Astrocyte (in vitro differentiated cells and primary cell): Measurements from ENCODE around the gene AP1B1. TPM values are rescaled to one million over a fixed set of nuclear protein-coding genes. Genes with fewer than 3 reads are reported as not detected.

Experiments used
- DNase-seq: peaks from one replicate; pipeline ENCODE4 v3.0.0-alpha.2; 2010; ENCODE audit warnings: low read depth
- FAIRE-seq: peaks from 2 replicates; lab custom pipeline; 2011; peaks lifted over from hg19 to GRCh38; lab: Jason Lieb, UNC
- H2AFZ ChIP-seq: 2 replicates; pipeline ENCODE4 v1.6.0; 2012; ENCODE audit warnings: low read depth, low read length, inconsistent platforms
- H3K27ac ChIP-seq: 2 replicates; pipeline ENCODE4 v1.5.1; 2011; ENCODE audit warnings: low read depth, low read length, inconsistent platforms
- H3K27me3 ChIP-seq: 2 replicates; pipeline ENCODE4 v1.6.0; 2011; ENCODE audit warnings: low read length, inconsistent platforms; ENCODE audit not compliant: insufficient read depth
- H3K36me3 ChIP-seq: 2 replicates; pipeline ENCODE4 v1.5.1; 2011; ENCODE audit warnings: low read length, inconsistent platforms; ENCODE audit not compliant: insufficient read depth
- H3K4me1 ChIP-seq: 2 replicates; pipeline ENCODE4 v1.5.1; 2011; ENCODE audit warnings: low read length, inconsistent platforms; ENCODE audit not compliant: insufficient read depth
- H3K4me2 ChIP-seq: 2 replicates; pipeline ENCODE4 v1.6.0; 2012; ENCODE audit warnings: low read length, inconsistent platforms
- H3K4me3 ChIP-seq: 2 replicates; pipeline ENCODE4 v1.5.1; 2011; ENCODE audit warnings: low read depth, mild to moderate bottlenecking, low read length, inconsistent platforms; ENCODE audit not compliant: insufficient read depth
- H3K79me2 ChIP-seq: 2 replicates; pipeline ENCODE4 v1.6.0; 2012; ENCODE audit warnings: mild to moderate bottlenecking, low read length, inconsistent platforms; ENCODE audit not compliant: insufficient read depth
- H3K9ac ChIP-seq: 2 replicates; pipeline ENCODE4 v1.6.0; 2012; ENCODE audit warnings: mild to moderate bottlenecking, low read length, inconsistent platforms
- H3K9me3 ChIP-seq: 2 replicates; pipeline ENCODE4 v1.5.1; 2012; ENCODE audit warnings: low read depth, mild to moderate bottlenecking, low read length, inconsistent platforms; ENCODE audit not compliant: insufficient read depth
- H4K20me1 ChIP-seq: 2 replicates; pipeline ENCODE4 v1.6.0; 2012; ENCODE audit warnings: low read length, inconsistent platforms; ENCODE audit not compliant: insufficient read depth
- H3K27ac Mint-ChIP-seq: one replicate; pipeline ENCODE4 v1.8.0; 2021; ENCODE audit warnings: mild to moderate bottlenecking, mixed read lengths; ENCODE audit not compliant: unreplicated experiment
- H3K27me3 Mint-ChIP-seq: one replicate; pipeline ENCODE4 v1.8.0; 2021; ENCODE audit warnings: low read depth, mixed read lengths; ENCODE audit not compliant: unreplicated experiment
- H3K36me3 Mint-ChIP-seq: one replicate; pipeline ENCODE4 v1.8.0; 2021; ENCODE audit warnings: low read depth, mixed read lengths; ENCODE audit not compliant: unreplicated experiment
- H3K4me1 Mint-ChIP-seq: one replicate; pipeline ENCODE4 v1.8.0; 2021; ENCODE audit warnings: low read depth, mixed read lengths; ENCODE audit not compliant: unreplicated experiment
- H3K4me3 Mint-ChIP-seq: one replicate; pipeline ENCODE4 v1.8.0; 2021; ENCODE audit warnings: mild to moderate bottlenecking, moderate library complexity, mixed read lengths; ENCODE audit not compliant: unreplicated experiment
- H3K9me3 Mint-ChIP-seq: one replicate; pipeline ENCODE4 v1.8.0; 2021; ENCODE audit warnings: mild to moderate bottlenecking, mixed read lengths; ENCODE audit not compliant: unreplicated experiment
- EZH2 ChIP-seq: IDR thresholded peaks from 2 replicates; pipeline ENCODE4 v1.6.1; 2012; ENCODE audit warnings: mild to moderate bottlenecking, low read length, inconsistent platforms; ENCODE audit not compliant: insufficient read depth
- total RNA-seq: library from RNA; stranded (reverse); gene quantifications from 2 replicates; pipeline ENCODE4 v1.2.1, GENCODE V29; 2021
- TF ChIP-seq, protein P1 (sequence below): IDR thresholded peaks from 2 replicates; pipeline ENCODE4 v1.5.1; 2011; ENCODE audit warnings: low read depth, mild to moderate bottlenecking, inconsistent platforms, low read length, moderate library complexity; ENCODE audit not compliant: insufficient read depth

The AP1B1 gene
- total RNA-seq, 1 donor from 2014 or later: 69.5 TPM

DNA sequence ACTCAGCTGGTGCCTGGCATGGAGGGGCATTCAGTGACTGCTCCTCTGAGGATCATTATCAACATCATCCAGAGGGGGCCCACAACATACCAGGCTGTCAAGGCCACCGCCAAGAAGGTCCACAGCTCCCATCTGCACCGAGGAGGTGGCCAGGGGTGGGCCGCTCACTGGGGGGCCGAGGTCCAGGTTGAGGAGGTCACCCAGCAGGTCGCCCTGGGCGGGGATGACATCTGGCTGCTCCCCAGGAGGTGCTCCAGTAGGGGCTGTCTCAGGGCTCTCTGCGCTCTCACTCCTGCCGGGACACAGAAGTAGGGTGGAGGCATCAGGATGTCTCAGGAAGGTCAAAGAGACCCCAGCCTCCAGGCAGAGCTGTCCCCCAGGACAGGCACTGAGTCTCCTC is 47.8 kb downstream of the AP1B1 start:
- no peaks in the 10 kb centered on the region for H3K27me3 ChIP-seq
- Mint-ChIP-seq H3K4me3 (no peak overlapping the region), H3K27ac (no peak overlapping the region), H3K27me3 (no peaks in the 10 kb centered on the region), H3K36me3 (peaks cover 36% of the 10 kb centered on the region), H3K4me1 (peaks cover 8% of the 10 kb centered on the region), H3K9me3 (no peaks in the 10 kb centered on the region)
- no peak for TF ChIP-seq EZH2
- TF ChIP-seq, protein P1, sequence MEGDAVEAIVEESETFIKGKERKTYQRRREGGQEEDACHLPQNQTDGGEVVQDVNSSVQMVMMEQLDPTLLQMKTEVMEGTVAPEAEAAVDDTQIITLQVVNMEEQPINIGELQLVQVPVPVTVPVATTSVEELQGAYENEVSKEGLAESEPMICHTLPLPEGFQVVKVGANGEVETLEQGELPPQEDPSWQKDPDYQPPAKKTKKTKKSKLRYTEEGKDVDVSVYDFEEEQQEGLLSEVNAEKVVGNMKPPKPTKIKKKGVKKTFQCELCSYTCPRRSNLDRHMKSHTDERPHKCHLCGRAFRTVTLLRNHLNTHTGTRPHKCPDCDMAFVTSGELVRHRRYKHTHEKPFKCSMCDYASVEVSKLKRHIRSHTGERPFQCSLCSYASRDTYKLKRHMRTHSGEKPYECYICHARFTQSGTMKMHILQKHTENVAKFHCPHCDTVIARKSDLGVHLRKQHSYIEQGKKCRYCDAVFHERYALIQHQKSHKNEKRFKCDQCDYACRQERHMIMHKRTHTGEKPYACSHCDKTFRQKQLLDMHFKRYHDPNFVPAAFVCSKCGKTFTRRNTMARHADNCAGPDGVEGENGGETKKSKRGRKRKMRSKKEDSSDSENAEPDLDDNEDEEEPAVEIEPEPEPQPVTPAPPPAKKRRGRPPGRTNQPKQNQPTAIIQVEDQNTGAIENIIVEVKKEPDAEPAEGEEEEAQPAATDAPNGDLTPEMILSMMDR: no peak
- no peak overlapping the region for H3K4me2 ChIP-seq
- H2AFZ ChIP-seq: no peak overlapping the region
- H4K20me1 ChIP-seq: peaks cover 43% of the 10 kb centered on the region
- no peak overlapping the region for H3K4me3 ChIP-seq
- no peak overlapping the region for H3K27ac ChIP-seq
- no peak for DNase-seq
- no peak for FAIRE-seq
- no peaks in the 10 kb centered on the region for H3K79me2 ChIP-seq
- H3K4me1 ChIP-seq: peaks cover 21% of the 10 kb centered on the region
- H3K9me3 ChIP-seq: no peaks in the 10 kb centered on the region
- H3K36me3 ChIP-seq: peaks cover 23% of the 10 kb centered on the region
- H3K9ac ChIP-seq: no peak overlapping the region

DNA sequence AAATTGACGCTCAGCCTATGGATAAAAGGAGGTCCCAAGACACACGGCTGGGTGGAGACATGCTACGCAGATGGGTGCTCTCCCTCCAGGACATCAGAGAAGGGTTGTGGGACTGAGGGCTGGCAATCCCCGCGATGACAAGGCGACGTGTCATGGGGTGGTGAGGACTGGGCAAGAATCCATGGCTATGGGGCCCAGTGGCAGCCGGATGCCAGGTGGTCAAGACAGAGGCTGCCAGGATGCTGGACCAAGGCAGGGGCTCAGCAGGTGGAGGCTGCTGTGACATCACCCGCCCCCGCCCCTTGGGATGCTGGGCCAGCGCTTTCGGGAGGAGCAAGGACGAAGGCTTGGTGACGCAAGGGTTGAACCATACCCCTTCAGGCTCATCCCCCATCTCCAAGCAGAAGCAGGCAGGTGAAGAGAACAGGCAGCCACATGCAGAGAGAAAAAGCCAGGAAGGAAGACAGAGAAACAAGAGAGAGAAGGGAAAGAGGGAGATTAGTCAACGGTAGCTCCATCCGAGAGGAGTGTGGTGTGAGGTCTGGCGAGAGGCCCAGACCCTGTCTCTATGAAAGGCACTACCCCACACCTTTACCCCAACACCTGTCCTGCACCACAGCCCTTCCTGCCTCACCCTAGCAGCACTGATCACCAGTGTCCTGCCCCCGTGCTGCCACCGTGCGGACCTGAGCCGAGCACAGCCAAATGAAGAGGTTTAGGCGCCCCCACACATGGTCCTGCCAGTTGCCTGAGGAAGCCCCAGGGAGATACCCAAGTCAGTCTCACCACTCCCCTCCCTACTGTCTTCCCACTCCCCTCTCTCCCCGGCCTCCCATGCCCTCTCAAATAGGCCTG is 48.8 kb downstream of the AP1B1 start:
- Mint-ChIP-seq H3K27me3 (no peaks in the 10 kb centered on the region), H3K4me3 (no peak overlapping the region), H3K36me3 (peaks cover 36% of the 10 kb centered on the region), H3K9me3 (no peaks in the 10 kb centered on the region), H3K27ac (no peak overlapping the region), H3K4me1 (peaks cover 8% of the 10 kb centered on the region)
- Histone ChIP-seq H3K27ac (no peak overlapping the region), H3K9me3 (no peaks in the 10 kb centered on the region), H4K20me1 (peaks cover 43% of the 10 kb centered on the region), H3K36me3 (peaks cover 23% of the 10 kb centered on the region), H3K4me3 (no peak overlapping the region), H2AFZ (no peak overlapping the region), H3K9ac (no peak overlapping the region), H3K4me2 (no peak overlapping the region), H3K79me2 (no peaks in the 10 kb centered on the region), H3K27me3 (no peaks in the 10 kb centered on the region), H3K4me1 (peaks cover 19% of the 10 kb centered on the region)
- TF ChIP-seq EZH2: no peak
- TF ChIP-seq, protein P1: no peak
- FAIRE-seq: no peak
- DNase-seq: no peak

DNA sequence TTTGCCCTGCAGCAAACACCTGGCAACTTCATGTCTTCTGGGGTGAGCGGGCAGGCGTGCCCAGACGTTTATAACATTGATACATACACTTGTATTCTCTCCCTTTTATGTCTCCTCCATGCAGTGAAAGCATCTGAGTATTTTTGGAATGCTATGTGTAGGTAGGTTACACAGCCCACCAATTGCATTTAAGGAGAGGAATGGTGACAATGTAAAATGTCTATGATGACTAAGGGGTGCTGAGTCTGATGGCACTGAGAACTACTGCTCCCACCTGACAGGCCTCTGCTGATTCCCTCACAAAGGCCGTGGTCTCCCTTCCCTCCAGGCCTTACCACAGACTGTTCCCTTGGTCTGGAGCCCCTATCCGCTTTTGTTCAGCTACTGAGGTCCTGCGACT is 50.0 kb downstream of the AP1B1 start:
- TF ChIP-seq, protein P1: no peak
- TF ChIP-seq EZH2: no peak
- H3K4me3 ChIP-seq: no peak overlapping the region
- H3K27me3 ChIP-seq: no peaks in the 10 kb centered on the region
- DNase-seq: no peak
- H3K4me3 Mint-ChIP-seq: no peak overlapping the region
- H3K79me2 ChIP-seq: no peaks in the 10 kb centered on the region
- H3K4me1 Mint-ChIP-seq: peaks cover 3% of the 10 kb centered on the region
- H3K9me3 ChIP-seq: no peaks in the 10 kb centered on the region
- peaks cover 7% of the 10 kb centered on the region for H3K4me1 ChIP-seq
- H3K9ac ChIP-seq: no peak overlapping the region
- H3K27ac ChIP-seq: no peak overlapping the region
- peaks cover 38% of the 10 kb centered on the region for H3K36me3 Mint-ChIP-seq
- H4K20me1 ChIP-seq: peaks cover 39% of the 10 kb centered on the region
- no peaks in the 10 kb centered on the region for H3K27me3 Mint-ChIP-seq
- no peak overlapping the region for H3K4me2 ChIP-seq
- no peak overlapping the region for H2AFZ ChIP-seq
- no peaks in the 10 kb centered on the region for H3K9me3 Mint-ChIP-seq
- H3K27ac Mint-ChIP-seq: no peak overlapping the region
- H3K36me3 ChIP-seq: peaks cover 23% of the 10 kb centered on the region
- FAIRE-seq: no peak
